H54 (cell line): ENCODE results near the gene PLCB2.

Experiments
- DNase-seq: peaks from one replicate; pipeline ENCODE4 v3.0.0; 2011; ENCODE audit warnings: low spot score, mixed read lengths; ENCODE audit not compliant: insufficient read length
- FAIRE-seq: peaks from 3 replicates; lab custom pipeline; 2011; peaks lifted over from hg19 to GRCh38; lab: Jason Lieb, UNC
- POLR2A ChIP-seq: IDR thresholded peaks from 2 replicates; pipeline ENCODE4 v1.6.1; 2011; ENCODE audit warnings: low read depth, mild to moderate bottlenecking, low read length

PLCB2 gene

GRCh38 chr15:40285554-40286011, 22.2 kb downstream of the PLCB2 start:
- FAIRE-seq, result no peak
- no peak for TF ChIP-seq POLR2A
- no peak for DNase-seq

- TF ChIP-seq POLR2A, result no peak
- FAIRE-seq (no peak), DNase-seq (no peak)
These were observed 22.6 kb downstream of the PLCB2 start for GRCh38 chr15:40285151-40285550.

GRCh38 chr15:40283615-40284300, 24.0 kb downstream of the PLCB2 start:
- TF ChIP-seq POLR2A, result no peak
- FAIRE-seq, result no peak
- no peak for DNase-seq

- FAIRE-seq, result no peak
- DNase-seq, result no peak
- no peak for TF ChIP-seq POLR2A
These were observed 24.7 kb downstream of the PLCB2 start, which contains the start of gene ANKRD63 for GRCh38 chr15:40282869-40283614. Gene ANKRD63 (minus strand): TSS chr15:40283064. CDS start chr15:40282586, 478 bp downstream.

- no peak for FAIRE-seq
These were observed 25.4 kb downstream of the PLCB2 start for GRCh38 chr15:40282147-40282868.

GRCh38 chr15:40281801-40282146, 26.0 kb downstream of the PLCB2 start:
- no peak for TF ChIP-seq POLR2A
- FAIRE-seq, result no peak
- DNase-seq, result no peak

More at GRCh38 chr15:40282147-40282868, 25.4 kb downstream of the PLCB2 start:
- no peak for DNase-seq
- no peak for TF ChIP-seq POLR2A

- FAIRE-seq (no peak), DNase-seq (no peak)
- no peak for TF ChIP-seq POLR2A
These were observed 26.5 kb downstream of the PLCB2 start for GRCh38 chr15:40281057-40281800.

GRCh38 chr15:40280260-40281056, 27.3 kb downstream of the PLCB2 start:
- no peak for TF ChIP-seq POLR2A
- FAIRE-seq (no peak), DNase-seq (no peak)

GRCh38 chr15:40279437-40280141, 28.1 kb downstream of the PLCB2 start:
- TF ChIP-seq POLR2A, result no peak
- FAIRE-seq, result no peak

GRCh38 chr15:40278026-40278425, 29.7 kb downstream of the PLCB2 start:
- DNase-seq (no peak), FAIRE-seq (no peak)
- no peak for TF ChIP-seq POLR2A

More at GRCh38 chr15:40279437-40280141, 28.1 kb downstream of the PLCB2 start:
- DNase-seq, result peak; percentile 88

- FAIRE-seq (no peak), DNase-seq (no peak)
- TF ChIP-seq POLR2A, result no peak
These were observed 30.3 kb downstream of the PLCB2 start for GRCh38 chr15:40277471-40277870.

GRCh38 chr15:40276927-40277326, 30.8 kb downstream of the PLCB2 start:
- DNase-seq (no peak), FAIRE-seq (no peak)
- no peak for TF ChIP-seq POLR2A

GRCh38 chr15:40275954-40276353, 31.8 kb downstream of the PLCB2 start:
- no peak for DNase-seq
- no peak for FAIRE-seq
- TF ChIP-seq POLR2A, result no peak
